Measurements from ENCODE around the gene STK32C.
"Not testable (repeated sequence)": the region's sequence is repeated elsewhere in the genome, so short reads cannot be mapped to it uniquely, and the experiment has no call there.

STK32C gene

DNA sequence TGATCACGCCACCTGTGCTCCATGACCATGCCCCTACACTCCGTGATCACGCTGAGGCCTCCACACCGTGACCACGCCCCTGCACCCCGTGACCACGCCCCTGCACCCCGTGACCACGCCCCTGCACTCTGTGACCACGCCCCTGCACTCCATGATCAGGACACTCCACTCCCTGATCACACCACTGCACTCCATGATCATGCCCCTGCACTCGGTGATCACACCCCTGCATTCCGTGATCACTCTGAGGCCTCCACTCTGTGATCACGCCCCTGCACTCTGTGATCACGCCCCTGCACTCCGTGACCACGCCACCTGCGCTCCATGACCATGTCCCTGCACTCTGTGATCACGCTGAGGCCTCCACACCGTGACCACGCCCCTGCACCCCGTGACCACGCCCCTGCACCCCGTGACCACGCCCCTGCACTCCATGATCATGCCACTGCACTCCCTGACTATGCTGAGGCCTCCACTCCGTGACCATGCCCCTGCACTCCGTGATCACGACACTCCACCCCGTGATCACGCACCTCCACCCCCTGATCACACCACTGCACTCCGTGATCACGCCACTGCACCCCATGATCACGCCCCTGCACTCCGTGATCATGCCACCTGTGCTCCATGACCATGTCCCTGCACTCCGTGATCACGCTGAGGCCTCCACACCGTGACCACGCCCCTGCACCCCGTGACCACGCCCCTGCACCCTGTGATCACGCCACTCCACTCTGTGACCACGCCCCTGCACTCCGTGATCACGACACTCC is 27.7 kb downstream of the STK32C start:
- no peak for DNase-seq

DNA sequence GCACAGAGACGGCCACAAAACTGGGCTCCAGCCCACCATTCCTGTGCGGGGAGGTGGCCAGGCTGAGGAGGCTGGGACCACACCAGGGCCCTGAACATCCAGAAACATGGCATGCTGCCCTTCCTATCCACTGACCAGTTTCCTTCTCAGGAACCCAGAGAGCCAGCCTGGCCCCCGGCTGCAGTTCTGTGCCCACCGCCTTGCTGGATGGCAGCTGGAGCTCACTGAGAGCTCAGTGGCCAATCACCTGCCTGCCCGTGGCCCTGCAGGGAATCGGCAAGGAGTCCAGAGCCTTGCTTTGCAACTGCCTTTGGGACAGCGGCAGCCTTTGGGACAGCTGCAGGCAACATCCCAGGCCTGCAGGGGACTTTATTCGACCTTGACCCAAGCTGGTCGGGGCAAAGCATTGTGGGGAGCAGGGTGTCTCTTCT is 30.4 kb downstream of the STK32C start:
- no peak for DNase-seq

DNA sequence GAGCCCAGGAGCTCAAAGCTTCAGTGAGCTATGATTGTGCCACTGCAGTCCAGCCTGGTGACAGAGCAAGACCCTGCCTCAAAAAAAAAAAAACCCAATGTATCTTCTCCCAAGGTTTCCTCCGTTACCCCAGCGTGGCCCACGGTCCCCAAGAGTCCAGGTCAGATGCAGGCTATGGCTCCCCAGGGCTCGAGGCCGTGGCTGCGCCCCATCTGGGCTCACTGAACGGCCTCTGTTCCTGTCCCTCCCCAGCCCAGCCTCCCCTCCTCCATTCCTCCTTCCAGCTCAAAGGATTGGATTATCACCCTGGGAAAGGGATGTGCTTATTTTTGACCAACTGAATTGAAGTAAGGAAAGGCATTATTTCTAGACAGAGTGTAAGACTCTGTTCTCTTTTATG is 31.0 kb downstream of the STK32C start:
- DNase-seq = no peak

DNA sequence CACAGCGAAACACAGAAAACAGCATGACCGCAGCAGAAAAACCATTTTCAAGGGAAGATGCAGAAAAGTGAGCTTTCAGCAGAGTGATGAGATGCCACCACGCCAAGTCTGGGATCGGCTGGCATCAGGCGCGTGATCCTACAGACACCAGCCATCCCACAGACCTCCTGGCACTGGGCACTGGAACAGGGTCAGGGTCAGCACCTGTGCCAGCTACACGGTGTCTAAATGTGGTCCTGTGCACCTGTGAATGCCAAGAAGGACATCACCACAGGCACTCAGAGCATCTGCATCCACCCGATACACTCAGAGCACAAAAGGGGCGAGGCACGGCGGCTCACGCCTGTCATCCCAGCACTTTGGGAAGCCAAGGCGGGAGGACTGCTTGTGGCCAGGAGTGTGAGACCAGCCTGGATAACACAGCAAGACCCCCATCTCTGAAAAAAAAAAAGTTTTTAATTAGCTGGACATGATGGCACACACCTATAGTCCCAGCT is 31.5 kb downstream of the STK32C start:
- no peak for DNase-seq

DNA sequence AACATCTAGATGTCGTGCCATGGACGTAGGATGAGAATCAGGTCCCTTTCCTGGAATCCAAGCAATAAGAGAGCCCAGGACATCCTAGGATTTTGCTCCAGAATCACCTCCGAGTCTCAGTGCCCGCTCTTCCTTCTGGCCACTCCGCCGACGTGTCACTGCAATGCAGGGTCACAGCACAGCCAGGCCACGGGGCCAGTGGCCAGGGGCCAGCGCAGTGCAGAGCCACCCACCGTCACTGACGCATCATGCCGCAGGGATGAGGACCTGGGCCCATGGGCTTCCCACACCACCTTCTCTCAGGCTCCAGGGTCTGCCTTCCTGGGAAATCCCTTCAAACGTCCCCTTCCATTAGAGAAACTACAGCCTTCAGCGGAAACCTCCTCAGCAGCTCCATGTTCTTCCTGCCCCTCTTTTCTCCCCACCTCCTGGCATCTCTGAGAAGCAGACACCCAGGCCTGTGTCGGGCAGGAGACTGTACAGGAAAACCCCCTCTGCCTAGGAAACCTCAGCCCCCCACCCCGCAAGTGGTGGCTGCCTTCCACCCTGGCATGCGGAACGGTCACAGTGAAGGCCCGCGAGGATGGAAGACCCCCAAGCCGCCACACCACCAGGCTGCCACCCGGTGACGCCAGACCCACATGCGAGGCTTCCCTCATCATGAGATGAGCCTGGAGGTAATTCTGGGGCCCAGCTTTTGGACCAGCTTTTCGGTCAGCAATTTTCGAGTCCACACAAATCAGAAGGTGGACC is 32.1 kb downstream of the STK32C start:
- DNase-seq = no peak

DNA sequence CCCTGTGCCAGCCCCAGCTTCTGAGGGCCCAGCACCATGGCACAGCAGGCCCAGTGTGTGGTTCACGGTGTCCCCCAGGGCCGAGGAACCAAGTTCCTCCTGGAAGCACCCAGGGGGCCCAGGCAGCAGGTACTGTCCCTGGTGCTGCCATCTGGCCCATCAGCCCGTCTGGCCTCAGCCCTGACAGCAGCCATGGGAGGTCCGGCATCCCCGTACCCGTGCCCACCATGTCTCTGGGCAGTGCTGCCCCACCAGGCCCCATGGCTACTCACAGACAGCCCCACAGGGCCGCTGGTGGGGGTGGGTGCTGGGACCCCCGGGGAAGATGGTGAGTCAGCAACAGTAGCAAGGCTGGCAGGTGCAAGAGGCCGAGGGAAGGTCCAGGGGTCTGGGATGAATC is 32.8 kb downstream of the STK32C start:
- DNase-seq = no peak

DNA sequence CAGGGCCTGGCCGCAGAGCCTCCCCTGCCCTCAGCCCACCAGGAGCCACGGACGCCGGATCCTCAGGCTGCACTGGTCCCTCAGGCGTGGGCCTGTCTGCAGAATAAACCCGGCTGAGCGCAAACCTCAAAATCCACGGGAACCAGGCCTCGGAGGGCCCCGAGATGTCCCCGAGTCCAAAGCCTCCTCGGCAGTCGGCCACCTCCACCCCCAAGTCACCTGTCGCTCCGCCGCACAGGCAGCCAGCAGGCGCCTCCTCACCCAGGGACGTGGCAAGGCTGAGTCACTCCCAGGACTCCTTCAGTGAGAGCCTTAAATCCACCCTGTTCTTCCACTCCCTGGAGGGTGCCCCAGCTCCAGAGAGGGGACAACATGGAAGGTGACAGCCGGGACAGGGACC is 33.2 kb downstream of the STK32C start:
- no peak for DNase-seq

DNA sequence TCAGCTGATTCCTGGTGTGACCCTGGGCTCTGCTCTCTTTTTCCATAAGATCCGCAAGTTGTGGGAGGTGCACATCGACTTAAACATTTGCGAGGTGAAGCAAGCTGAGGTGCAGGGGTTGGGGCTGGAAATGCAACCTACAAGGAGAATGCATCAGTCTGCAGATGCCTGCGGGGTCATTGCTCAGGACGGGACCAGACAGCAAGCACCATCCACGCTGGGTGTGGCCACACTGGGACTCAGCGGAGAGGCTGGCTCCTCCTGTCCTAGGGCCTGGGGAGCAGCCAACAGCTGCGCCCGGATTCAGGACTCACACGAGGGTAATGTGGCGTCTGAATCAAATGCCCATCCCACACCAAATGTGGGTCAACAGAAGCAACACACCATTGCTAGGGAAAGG is 33.8 kb downstream of the STK32C start:
- no peak for DNase-seq

DNA sequence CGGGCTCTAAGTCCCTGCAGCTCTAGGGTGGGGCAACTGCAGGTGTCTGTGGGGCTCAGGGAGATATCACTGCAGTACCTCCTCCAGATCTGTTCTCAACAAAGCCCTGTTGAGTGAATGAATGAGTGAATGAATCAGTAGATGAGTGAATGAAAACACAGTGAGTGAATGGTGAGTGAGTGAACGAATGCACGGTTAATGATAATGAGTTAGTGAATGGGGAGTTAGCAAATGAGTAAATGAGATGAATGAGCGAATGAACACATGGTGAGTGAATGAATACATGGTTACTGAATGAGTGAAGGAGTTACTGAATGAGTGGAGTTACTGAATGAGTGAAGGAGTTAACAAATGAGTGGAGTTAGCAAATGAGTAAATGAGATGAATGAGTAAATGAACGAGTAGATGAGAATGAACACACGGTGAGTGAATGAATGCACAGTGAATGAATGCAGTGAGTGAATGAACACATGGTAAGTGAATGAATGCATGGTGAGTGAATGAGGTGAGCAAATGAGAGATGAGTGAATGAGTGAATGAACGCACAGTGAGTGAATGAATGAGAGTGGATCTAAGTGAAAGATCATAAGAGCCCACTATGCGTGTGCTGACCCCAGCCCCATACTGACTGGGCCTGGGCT is 34.3 kb downstream of the STK32C start:
- DNase-seq = no peak

DNA sequence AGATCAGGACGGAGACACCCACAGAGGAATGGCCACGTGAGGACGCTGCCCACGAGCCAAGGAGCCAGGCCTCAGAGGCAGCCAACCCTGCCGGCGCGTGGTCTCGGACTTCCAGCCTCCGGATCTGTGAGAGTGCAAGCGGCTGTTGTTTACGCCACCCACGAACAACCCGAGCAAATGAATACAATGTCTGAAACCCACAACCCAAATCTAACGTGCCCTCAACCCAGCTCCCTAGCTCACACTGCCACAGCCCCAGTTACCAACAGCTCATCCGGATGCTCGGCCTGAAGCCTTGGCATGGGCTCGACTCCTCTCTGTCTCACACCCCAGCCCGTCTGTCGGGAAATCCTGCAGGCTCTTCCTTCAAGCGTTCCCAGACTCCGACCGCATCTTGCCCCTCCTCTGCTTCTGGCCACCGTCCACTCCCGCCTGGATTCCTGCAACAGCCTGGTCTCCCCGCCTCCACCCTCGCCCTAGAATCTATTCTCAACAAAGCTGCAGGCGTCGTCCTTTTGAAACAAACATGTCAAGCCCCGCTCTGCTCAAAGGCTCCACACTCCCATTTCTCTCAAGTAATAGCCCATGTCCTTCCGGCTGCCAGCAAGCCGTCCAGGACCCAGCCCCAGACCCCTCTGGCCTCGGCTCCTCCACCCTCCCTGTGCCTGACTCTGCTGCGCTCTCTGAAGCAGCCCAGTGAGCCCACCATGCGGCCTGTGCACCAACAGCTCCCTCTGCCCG is 35.3 kb downstream of the STK32C start:
- DNase-seq = no peak

DNA sequence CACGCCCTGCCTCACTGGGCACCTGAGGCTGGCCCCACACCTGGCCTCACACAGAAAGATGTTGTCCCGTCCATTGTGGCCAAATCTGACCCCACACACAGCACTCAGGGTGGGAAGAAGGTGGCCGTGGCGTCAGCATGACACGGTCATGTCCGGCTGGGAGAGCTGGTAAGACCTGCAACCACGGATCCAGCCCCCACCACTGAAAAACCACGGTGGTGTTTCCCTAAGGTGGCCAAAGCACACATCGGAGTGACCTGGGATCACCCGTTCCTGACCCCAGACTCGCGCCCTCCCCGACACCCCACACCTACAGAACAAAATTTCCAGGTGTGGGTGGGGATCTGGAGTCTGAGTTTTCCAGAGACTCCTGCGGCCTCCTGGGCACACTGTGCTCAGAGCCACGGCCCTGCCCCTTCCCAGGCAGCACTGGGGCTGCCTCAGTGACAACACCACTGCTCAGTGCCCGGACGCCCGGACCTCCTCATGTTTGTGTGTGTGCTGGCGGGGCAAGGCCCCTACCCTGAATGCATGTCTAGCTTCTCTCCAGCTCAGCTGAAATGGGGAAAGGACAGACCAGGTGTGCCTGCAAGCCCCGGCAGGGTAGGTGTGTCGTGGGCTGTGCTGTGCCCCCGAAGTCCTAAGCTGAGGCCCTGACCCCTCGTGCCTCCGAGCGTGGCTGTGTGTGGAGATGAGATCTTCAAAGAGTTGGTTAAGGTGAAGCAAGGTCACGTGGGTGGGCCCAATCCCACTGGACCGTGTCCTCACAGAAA is 36.1 kb downstream of the STK32C start:
- DNase-seq = no peak

DNA sequence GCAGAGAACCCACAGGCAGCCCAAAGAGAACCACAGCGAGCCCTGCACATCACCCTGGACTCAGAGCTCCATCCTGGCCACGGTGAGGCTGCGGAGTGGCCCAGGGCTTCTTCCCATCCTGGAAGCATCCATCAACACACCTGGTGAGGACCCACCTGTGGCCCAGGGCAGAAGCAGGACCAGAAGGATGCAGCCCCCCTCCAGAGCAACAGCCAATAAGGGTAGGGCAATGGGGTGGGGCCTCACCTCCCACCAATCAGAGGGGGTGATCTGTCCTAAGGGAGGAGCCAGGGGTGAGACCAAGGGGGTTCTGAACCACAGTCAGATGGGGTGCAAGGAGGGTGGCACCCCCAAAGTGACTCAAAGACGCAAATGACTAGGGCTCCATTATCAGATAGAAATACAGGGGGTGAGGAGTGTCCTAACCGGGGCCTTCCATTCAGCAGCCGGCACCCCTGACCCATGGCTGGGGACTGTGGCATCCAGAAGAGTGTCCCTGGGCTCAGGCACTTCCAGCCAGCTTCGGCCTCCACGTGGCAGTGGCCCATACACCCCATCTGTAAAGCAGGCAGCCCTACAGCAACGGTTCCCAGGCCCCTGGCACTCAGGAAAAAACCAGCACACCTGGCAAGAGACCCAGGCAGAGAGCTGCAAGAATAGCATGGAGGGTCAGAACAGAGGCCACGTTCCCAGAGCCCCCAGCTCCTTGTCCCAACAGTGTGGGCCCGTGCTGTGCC is 36.9 kb downstream of the STK32C start:
- no peak for DNase-seq

DNA sequence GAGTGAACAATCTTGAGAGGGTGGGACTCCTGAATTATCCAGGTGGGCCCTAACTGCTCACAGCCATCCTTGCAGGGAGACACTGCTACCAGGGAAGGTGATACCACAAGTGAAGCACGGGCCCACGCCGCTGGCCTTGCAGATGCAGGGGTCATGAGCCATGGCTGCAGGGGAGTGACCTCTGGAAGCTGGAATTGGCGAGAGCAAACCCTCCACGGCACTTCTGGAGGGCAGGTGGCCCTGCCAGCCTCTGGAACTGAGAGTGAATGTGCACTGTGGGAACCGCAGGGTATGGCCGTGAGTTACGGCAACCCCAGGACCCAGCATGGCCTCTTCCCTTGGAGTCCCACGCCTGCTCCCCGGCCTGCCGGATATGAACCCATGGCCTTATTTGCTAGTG is 37.5 kb downstream of the STK32C start:
- no peak for DNase-seq

DNA sequence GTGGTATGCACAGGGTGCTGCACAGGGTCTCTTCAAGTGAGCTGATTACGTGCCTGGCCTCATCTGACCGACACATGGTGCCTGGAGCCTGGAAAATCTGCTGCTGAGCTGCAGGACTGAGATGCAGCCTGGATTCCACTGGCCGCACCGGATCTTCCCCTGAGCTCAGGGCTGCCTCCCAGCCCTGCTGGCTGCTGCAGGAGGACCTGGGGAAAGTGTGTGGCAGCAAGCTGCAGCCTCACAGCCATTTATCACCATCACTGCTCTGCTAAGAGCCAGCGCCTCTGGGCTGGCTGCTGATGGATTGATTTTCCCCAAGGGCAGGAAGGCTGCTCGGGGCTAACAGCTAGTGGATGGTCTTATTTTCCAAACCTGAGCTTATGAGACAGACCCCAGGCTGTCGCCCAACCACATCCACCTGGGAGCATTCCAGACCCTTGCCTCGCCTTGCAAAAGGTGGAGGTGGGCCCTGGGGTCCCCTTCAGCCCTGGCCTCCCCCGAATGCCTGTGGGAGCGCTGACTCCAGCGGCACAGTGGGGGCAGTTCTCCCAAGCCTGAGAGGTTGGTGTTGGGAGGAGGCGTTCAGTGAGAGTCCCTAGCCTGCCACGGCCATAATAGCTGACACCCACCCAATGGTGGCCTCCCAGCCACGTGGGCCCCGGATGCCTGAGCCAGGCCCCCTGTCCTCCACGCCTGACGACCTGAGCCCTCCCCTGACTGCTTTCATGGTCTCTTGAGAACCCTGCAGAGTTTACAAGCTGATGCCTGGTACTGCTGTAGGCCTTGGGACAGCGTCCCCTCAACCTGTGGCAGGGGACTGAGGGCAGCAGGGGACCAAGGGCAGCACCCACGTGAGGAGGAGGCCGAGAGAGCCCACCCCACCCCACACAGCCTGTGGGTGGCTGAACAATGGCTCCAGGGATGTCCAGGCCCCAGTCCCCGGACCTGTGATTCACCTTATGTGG is 38.2 kb downstream of the STK32C start:
- DNase-seq = no peak

DNA sequence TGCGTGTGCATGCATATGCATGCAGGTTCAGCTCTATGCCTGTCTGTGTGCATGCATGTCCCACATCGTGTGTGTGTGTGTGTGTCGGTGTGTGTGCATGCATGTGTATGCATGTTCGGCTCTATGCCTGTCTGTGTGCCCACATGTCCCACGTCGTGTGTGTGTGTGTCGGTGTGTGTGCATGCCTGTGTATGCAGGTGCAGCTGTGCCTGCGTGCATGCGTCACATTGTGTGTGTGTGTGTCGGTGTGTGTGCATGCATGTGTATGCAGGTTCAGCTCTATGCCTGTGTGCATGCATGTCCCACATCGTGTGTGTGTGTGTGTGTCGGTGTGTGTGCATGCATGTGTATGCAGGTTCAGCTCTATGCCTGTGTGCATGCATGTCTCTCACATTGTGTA is 39.8 kb downstream of the STK32C start:
- not testable (repeated sequence) for DNase-seq

DNA sequence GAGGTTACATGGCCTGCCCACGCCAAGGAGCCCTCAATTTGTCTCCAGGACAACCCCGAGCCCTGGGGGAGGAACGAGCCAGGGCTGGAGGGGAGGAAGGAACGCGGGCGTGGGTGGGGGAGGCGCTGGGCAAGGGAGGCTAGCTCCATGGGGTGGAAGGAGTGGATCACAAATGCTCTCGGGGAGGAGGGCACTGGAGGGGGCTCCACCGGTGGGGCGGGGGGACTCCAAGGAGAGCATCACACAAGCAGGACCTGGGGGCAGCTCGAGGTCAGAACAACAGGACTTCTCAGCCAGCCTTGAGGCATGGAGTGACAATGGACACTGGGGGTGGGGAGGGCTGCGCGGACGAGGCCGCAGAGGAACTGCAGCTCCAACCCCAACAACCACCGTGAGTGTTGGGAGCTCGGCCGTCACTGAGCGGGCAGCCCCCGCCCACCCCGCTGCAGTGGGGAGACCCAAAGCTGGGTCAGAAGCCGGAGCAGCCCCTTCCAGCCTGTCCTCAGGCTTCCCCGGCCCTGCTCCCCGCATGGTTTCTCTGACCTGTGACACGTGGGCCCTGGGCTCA is 41.1 kb downstream of the STK32C start:
- no peak for DNase-seq

DNA sequence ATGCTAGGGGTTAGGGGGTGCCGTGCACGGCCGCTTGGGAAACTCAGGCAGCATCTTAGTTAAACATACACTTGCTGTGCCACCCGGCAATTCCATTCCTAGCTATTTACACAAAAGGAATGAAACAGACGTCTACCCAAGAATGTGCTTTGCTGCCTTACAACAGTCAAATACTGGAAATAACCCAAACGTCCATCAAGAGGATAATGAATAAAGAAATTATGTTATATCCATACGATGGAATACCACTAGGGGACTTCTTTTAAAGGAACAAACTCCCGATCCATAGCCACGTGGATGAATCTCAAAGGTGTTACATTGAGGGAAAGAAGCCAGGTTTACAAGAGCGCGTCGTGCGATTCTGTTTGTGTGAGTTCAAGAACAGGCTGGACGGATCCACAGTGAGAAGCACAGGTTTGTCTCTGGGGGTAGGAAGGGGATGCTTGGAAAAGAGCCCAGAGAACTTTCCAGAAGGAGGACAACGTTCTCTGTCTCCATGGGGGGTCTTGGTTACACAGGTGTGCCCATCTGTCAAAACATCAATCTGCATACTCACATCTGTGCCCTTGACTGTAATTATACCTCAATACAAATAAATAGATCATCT is 41.8 kb downstream of the STK32C start:
- no peak for DNase-seq

DNA sequence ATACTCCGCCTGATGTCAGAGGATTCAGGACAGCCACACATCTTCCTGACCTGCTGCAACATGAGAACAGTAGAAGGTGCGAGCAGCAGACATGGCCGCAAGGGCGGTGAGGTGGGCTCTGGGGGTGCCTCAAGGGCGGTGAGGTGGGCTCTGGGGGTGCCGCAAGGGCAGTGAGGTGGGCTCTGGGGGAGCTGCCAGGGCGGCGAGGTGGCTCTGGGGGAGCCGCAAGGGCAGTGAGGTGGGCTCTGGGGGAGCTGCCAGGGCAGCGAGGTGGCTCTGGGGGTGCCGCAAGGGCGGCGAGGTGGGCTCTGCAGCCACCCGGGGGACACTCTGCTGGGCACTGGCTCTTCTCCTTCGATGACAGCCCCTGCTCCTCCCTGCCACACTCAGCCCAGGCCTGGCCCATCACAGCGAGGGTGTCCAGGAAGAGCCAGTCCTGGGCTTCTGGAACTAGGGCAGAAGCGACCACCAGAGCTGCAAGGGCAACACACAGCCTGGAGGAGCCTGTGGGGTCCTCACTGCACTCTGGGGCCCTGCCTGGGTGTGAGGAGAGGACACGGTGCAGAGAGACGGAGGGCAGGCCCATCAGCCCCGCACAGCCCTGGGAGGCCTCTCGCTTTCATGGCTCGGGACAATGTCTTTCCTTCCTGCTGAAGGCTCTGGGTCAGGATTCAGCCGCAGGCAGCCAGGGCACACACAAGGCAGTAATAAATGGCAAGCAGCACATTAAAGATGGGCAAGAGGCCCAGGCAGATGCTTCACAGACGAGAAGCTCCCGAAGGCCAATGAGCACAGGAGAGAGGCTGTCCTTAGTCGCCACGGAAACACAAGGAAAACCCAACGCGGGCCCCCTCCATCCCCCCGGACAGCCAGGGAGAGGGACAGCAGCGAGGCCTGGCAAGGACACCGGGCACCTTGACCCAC is 42.5 kb downstream of the STK32C start:
- no peak for DNase-seq
